Endometrial microvascular endothelial cells (primary cell): ENCODE data around the gene RPL9. TPM values are rescaled to one million over a fixed set of nuclear protein-coding genes. Genes with fewer than 3 reads are reported as not detected.
"Not testable (repeated sequence)": the region's sequence is repeated elsewhere in the genome, so short reads cannot be mapped to it uniquely, and the experiment has no call there.

Source experiments
- in situ Hi-C: cut with HindIII; loops from 2 replicates; pipeline ENCODE4 v1.10.0; 2017; ENCODE audit warnings: low sequenced_read_pairs, low pct_unique_long_range_greater_than_20kb; ENCODE audit errors: inconsistent ontology term
- total RNA-seq: library from RNA; depleted of rRNA; stranded (reverse); fragments of >200 nt; gene quantifications from one replicate; pipeline ENCODE4 v1.2.3, GENCODE V29; 2015; ENCODE audit errors: inconsistent ontology term

Gene RPL9
- total RNA-seq, 1 donor from 2014 or later: 2,208 TPM

GRCh38 chr4:39469429-39470077, 10.8 kb upstream of the RPL9 start:
- in situ Hi-C loops: no loop called here

GRCh38 chr4:39467464-39467863, 8.7 kb upstream of the RPL9 start:
- in situ Hi-C loops: no loop called here

GRCh38 chr4:39466747-39467146, 8.0 kb upstream of the RPL9 start:
- in situ Hi-C loops: no loop called here

GRCh38 chr4:39464886-39465501, 6.3 kb upstream of the RPL9 start:
- in situ Hi-C loops: no loop called here

- in situ Hi-C loops: not testable (repeated sequence)
These were observed 589 bp downstream of the RPL9 start for GRCh38 chr4:39458161-39458504.

GRCh38 chr4:39456946-39457763, 1.6 kb downstream of the RPL9 start:
- in situ Hi-C loops: no loop called here

GRCh38 chr4:39455486-39455885, 3.2 kb downstream of the RPL9 start:
- in situ Hi-C loops: no loop called here

GRCh38 chr4:39453738-39454137, 5.0 kb downstream of the RPL9 start:
- in situ Hi-C loops: no loop called here

GRCh38 chr4:39452860-39453587, 5.7 kb downstream of the RPL9 start:
- in situ Hi-C loops: no loop called here

- in situ Hi-C loops: no loop called here
These were observed 6.4 kb downstream of the RPL9 start for GRCh38 chr4:39452153-39452859.

- in situ Hi-C loops: no loop called here
These were observed 7.2 kb downstream of the RPL9 start for GRCh38 chr4:39451423-39452023.

GRCh38 chr4:39450618-39451017, 8.1 kb downstream of the RPL9 start:
- in situ Hi-C loops: no loop called here

GRCh38 chr4:39446842-39447573, 11.7 kb downstream of the RPL9 start:
- in situ Hi-C loops: no loop called here

- in situ Hi-C loops: no loop called here
These were observed 12.3 kb downstream of the RPL9 start for GRCh38 chr4:39446483-39446841.

GRCh38 chr4:39442998-39443397, 15.7 kb downstream of the RPL9 start:
- in situ Hi-C loops: no loop called here

- in situ Hi-C loops: no loop called here
These were observed 17.1 kb downstream of the RPL9 start for GRCh38 chr4:39441593-39441992.

- in situ Hi-C loops: no loop called here
These were observed 22.8 kb downstream of the RPL9 start for GRCh38 chr4:39435659-39436563.
